HEK293 (cell line): ENCODE measurements around the gene NT5C2.

ENCODE experiments used
- CTCF ChIA-PET: fragments of 350-600 bp; formaldehyde crosslinking; extraction: SDS; loops from one replicate; lab custom pipeline; 2021; ENCODE audit warnings: antibody characterized with exemption; lab: Yijun Ruan, JAX
- POLR2A ChIA-PET: fragments of 300-600 bp; formaldehyde crosslinking; extraction: SDS; loops from one replicate; lab custom pipeline; 2020; ENCODE audit warnings: antibody characterized with exemption, inconsistent platforms; lab: Yijun Ruan, JAX
- H3K27ac ChIP-seq: fragments of 200-500 bp; sonication (Bioruptor generic); 2 replicates; pipeline ENCODE4 v1.5.1; 2014; ENCODE audit warnings: low read depth, low read length, control low read depth, inconsistent platforms; ENCODE audit errors: extremely low read depth
- H3K36me3 ChIP-seq, 2 experiments: fragments of 200-500 bp in 1 of 2; sonication (Bioruptor generic) in 1 of 2; 1 replicate in 1 of 2; 2 replicates in 1 of 2; pipeline ENCODE4 v1.5.1; 2014 to 2017; ENCODE audit warnings: inconsistent platforms in 2 of 2, low read length in 2 of 2; ENCODE audit not compliant: control insufficient read depth in 2 of 2, insufficient read depth in 1 of 2
- H3K4me1 ChIP-seq: fragments of 200-500 bp; sonication (Bioruptor generic); 2 replicates; pipeline ENCODE4 v1.5.1; 2014; ENCODE audit warnings: mild to moderate bottlenecking, low read length, inconsistent platforms; ENCODE audit not compliant: control insufficient read depth, insufficient read depth
- H3K4me3 ChIP-seq: 2 replicates; pipeline ENCODE4 v1.5.1; 2011; ENCODE audit warnings: low read depth, mild to moderate bottlenecking, control low read depth, low read length, moderate library complexity
- H3K9me3 ChIP-seq: fragments of 200-500 bp; sonication (Bioruptor generic); 2 replicates; pipeline ENCODE4 v1.5.1; 2014; ENCODE audit warnings: low read depth, low read length, inconsistent platforms; ENCODE audit not compliant: control insufficient read depth, insufficient read depth
- MEIS1 ChIP-seq: sonication (generic); formaldehyde crosslinking; IDR thresholded peaks from 2 replicates; pipeline ENCODE4 v1.8.1; 2022; ENCODE audit warnings: missing genetic modification reagents, mild to moderate bottlenecking, borderline replicate concordance
- PATZ1 ChIP-seq: fragments of 450-650 bp; formaldehyde crosslinking; IDR thresholded peaks from 2 replicates; pipeline ENCODE4 v1.5.1; 2016; ENCODE audit warnings: missing biosample characterization, missing genetic modification characterization
- PRDM4 ChIP-seq: fragments of 450-650 bp; formaldehyde crosslinking; IDR thresholded peaks from 2 replicates; pipeline ENCODE4 v1.5.1; 2017; ENCODE audit warnings: missing biosample characterization, missing genetic modification characterization
- ZNF140 ChIP-seq: fragments of 450-650 bp; formaldehyde crosslinking; IDR thresholded peaks from 2 replicates; pipeline ENCODE4 v1.5.1; 2016; ENCODE audit warnings: missing biosample characterization, missing genetic modification characterization
- ZNF184 ChIP-seq: fragments of 450-650 bp; IDR thresholded peaks from 2 replicates; pipeline ENCODE4 v1.5.1; 2018; ENCODE audit warnings: missing biosample characterization, mild to moderate bottlenecking, missing genetic modification characterization
- ZNF274 ChIP-seq, 2 experiments: fragments of 200-500 bp in 1 of 2; fragments of 450-650 bp in 1 of 2; sonication (Bioruptor generic) in 1 of 2; formaldehyde crosslinking in 1 of 2; IDR thresholded peaks; 2 replicates each; pipeline versions ENCODE4 v1.5.1 to v1.6.1; 2014 to 2016; ENCODE audit warnings: borderline replicate concordance in 1 of 2, inconsistent platforms in 1 of 2, low read length in 1 of 2, missing biosample characterization in 1 of 2, missing genetic modification characterization in 1 of 2
- ZNF449 ChIP-seq: fragments of 450-650 bp; formaldehyde crosslinking; IDR thresholded peaks from 2 replicates; pipeline ENCODE4 v1.5.1; 2017; ENCODE audit warnings: missing biosample characterization, mild to moderate bottlenecking, missing genetic modification characterization, moderate library complexity
- ZNF548 ChIP-seq: fragments of 450-650 bp; formaldehyde crosslinking; IDR thresholded peaks from 2 replicates; pipeline ENCODE4 v1.5.1; 2016; ENCODE audit warnings: missing biosample characterization, missing genetic modification characterization
- ZNF610 ChIP-seq: fragments of 450-650 bp; formaldehyde crosslinking; IDR thresholded peaks from 2 replicates; pipeline ENCODE4 v1.5.1; 2016; ENCODE audit warnings: missing biosample characterization, missing genetic modification characterization, borderline replicate concordance
- ZSCAN30 ChIP-seq: fragments of 450-650 bp; IDR thresholded peaks from 2 replicates; pipeline ENCODE4 v1.5.1; 2018; ENCODE audit warnings: missing biosample characterization, mild to moderate bottlenecking, missing genetic modification characterization, moderate library complexity

Gene NT5C2

GRCh38 chr10:103058034-103058433 lies 135.0 kb downstream of the NT5C2 start:
- peaks cover 7% of the 10 kb centered on the region for H3K4me1 ChIP-seq
- POLR2A ChIA-PET: no interaction called here
- no peaks in the 10 kb centered on the region for H3K9me3 ChIP-seq
- no peak overlapping the region for H3K4me3 ChIP-seq
- H3K36me3 ChIP-seq: peaks cover 0 to 4% of the 10 kb centered on the region in 2 experiments; a peak in 2 of 3 replicates
- no peak overlapping the region for H3K27ac ChIP-seq
- CTCF ChIA-PET: interaction anchor here (0.6 to 1.4 kb wide), 4 partner anchors 11 to 297 kb away, joined by 3 to 8 read pairs (median 5); partner anchors contain the start of gene CNNM2
- TF ChIP-seq ZNF274 (IDR thresholded peaks at IDR 0.05; ENCODE audit: low read length): no peak
- TF ChIP-seq ZNF274 (tag by site-specific recombination; IDR thresholded peaks at IDR 0.05; ENCODE audit: borderline replicate concordance): no peak
- TF ChIP-seq ZNF184: peak; percentile 94

GRCh38 chr10:103055105-103055504 lies 138.0 kb downstream of the NT5C2 start:
- H3K4me3 ChIP-seq: no peak overlapping the region
- no peak for TF ChIP-seq ZSCAN30 (tag by site-specific recombination)
- TF ChIP-seq ZNF610 (tag by site-specific recombination): no peak
- TF ChIP-seq ZNF449 (tag by site-specific recombination): peak; percentile 62; the same call in 1 of the 2 replicates
- no peak for TF ChIP-seq MEIS1 (CRISPR knock-in tag)
- no peak for TF ChIP-seq ZNF548 (tag by site-specific recombination)
- no peak overlapping the region for H3K27ac ChIP-seq
- no peaks in the 10 kb centered on the region for H3K9me3 ChIP-seq
- peaks cover 0 to 4% of the 10 kb centered on the region in 2 experiments; a peak in 1 of 3 replicates for H3K36me3 ChIP-seq
- H3K4me1 ChIP-seq: peaks cover 7% of the 10 kb centered on the region
- CTCF ChIA-PET: interaction anchor here (1.0 to 1.8 kb wide), 3 partner anchors 67 to 137 kb away, joined by 3 to 7 read pairs (median 3); partner anchors contain the start of gene CNNM2
- POLR2A ChIA-PET: no interaction called here

GRCh38 chr10:103054621-103055020 lies 138.5 kb downstream of the NT5C2 start:
- Histone ChIP-seq H3K4me1 (peaks cover 7% of the 10 kb centered on the region), H3K27ac (no peak overlapping the region), H3K9me3 (no peaks in the 10 kb centered on the region), H3K36me3 (peaks cover 0 to 4% of the 10 kb centered on the region in 2 experiments; a peak in 1 of 3 replicates), H3K4me3 (no peak overlapping the region)
- POLR2A ChIA-PET: no interaction called here
- CTCF ChIA-PET: interaction anchor here (0.6 to 1.8 kb wide), 12 partner anchors 10 to 189 kb away, joined by 3 to 7 read pairs (median 3); partner anchors contain the start of gene CNNM2
- TF ChIP-seq PRDM4 (tag by site-specific recombination) (no peak), MEIS1 (CRISPR knock-in tag) (no peak), ZNF140 (tag by site-specific recombination) (no peak), PATZ1 (tag by site-specific recombination) (no peak)
